Liver (tissue), 9 donors: ENCODE data around the gene TIMM17A. TPM values are rescaled to one million over a fixed set of nuclear protein-coding genes. Genes with fewer than 3 reads are reported as not detected.
"Not testable (repeated sequence)": the region's sequence is repeated elsewhere in the genome, so short reads cannot be mapped to it uniquely, and the experiment has no call there.

Experiments used
- DNase-seq: peaks from one replicate; pipeline ENCODE4 v3.0.0-alpha.2; 2017; ENCODE audit warnings: low spot score
- H3K27ac ChIP-seq, 2 donors: one replicate each; pipeline ENCODE4 v1.7.0; 2013; ENCODE audit warnings: inconsistent platforms in 2 of 2, low read length in 2 of 2, control low read depth in 1 of 2, low read depth in 1 of 2, mild to moderate bottlenecking in 1 of 2
- H3K27me3 ChIP-seq, 4 donors: one replicate each; pipeline versions ENCODE4 v1.6.1 to v1.7.0; 2013; ENCODE audit warnings: low read length in 3 of 4, inconsistent platforms in 1 of 4, mild to moderate bottlenecking in 1 of 4, moderate library complexity in 1 of 4; ENCODE audit not compliant: control insufficient read depth in 4 of 4, insufficient read depth in 4 of 4
- H3K36me3 ChIP-seq, 4 donors: one replicate each; pipeline versions ENCODE4 v1.6.1 to v1.7.0; 2013; ENCODE audit warnings: low read length in 3 of 4, mild to moderate bottlenecking in 3 of 4, low read depth in 1 of 4, moderate library complexity in 1 of 4; ENCODE audit not compliant: control insufficient read depth in 4 of 4, insufficient read depth in 3 of 4
- H3K4me1 ChIP-seq, 4 donors: one replicate each; pipeline versions ENCODE4 v1.6.1 to v1.7.0; 2013; ENCODE audit warnings: low read length in 3 of 4, mild to moderate bottlenecking in 3 of 4, moderate library complexity in 1 of 4; ENCODE audit not compliant: control insufficient read depth in 4 of 4, insufficient read depth in 4 of 4
- H3K4me3 ChIP-seq, 3 donors: one replicate each; pipeline versions ENCODE4 v1.6.1 to v1.7.0; 2013; ENCODE audit warnings: low read length in 3 of 3, control low read depth in 1 of 3, low read depth in 1 of 3, mild to moderate bottlenecking in 1 of 3
- H3K9ac ChIP-seq, 2 donors: one replicate each; pipeline ENCODE4 v1.7.0; 2013; ENCODE audit warnings: low read length in 2 of 2, mild to moderate bottlenecking in 2 of 2, moderate library complexity in 2 of 2, control low read depth in 1 of 2, low read depth in 1 of 2
- H3K9me3 ChIP-seq, 4 donors: one replicate each; pipeline versions ENCODE4 v1.6.1 to v1.7.0; 2013; ENCODE audit warnings: low read length in 3 of 4; ENCODE audit not compliant: control insufficient read depth in 4 of 4
- ATF3 ChIP-seq: IDR thresholded peaks from 2 replicates; pipeline ENCODE4 v1.6.1; 2016; ENCODE audit warnings: antibody characterized with exemption
- EGR1 ChIP-seq, 2 donors: IDR thresholded peaks; 2 replicates each; pipeline ENCODE4 v1.6.1; 2016 to 2018; ENCODE audit warnings: antibody characterized with exemption in 2 of 2, low read depth in 2 of 2
- FOXA1 ChIP-seq: IDR thresholded peaks from 2 replicates; pipeline ENCODE4 v1.6.1; 2016; ENCODE audit warnings: antibody characterized with exemption
- FOXA2 ChIP-seq: IDR thresholded peaks from 2 replicates; pipeline ENCODE4 v1.6.1; 2016; ENCODE audit warnings: antibody characterized with exemption
- GABPA ChIP-seq, 2 donors: IDR thresholded peaks in 1 of 2; conservative IDR thresholded peaks in 1 of 2; 2 replicates each; pipeline ENCODE4 v1.6.1; 2016; ENCODE audit warnings: antibody characterized with exemption in 2 of 2, mild to moderate bottlenecking in 1 of 2, moderate library complexity in 1 of 2
- HNF4A ChIP-seq, 2 donors: conservative IDR thresholded peaks; 2 replicates each; pipeline ENCODE4 v1.6.1; 2016; ENCODE audit warnings: antibody characterized with exemption in 2 of 2, mild to moderate bottlenecking in 2 of 2
- HNF4G ChIP-seq: IDR thresholded peaks from 2 replicates; pipeline ENCODE4 v1.6.1; 2016; ENCODE audit warnings: antibody characterized with exemption
- JUND ChIP-seq, 2 donors: IDR thresholded peaks; 2 replicates each; pipeline ENCODE4 v1.6.1; 2016; ENCODE audit warnings: antibody characterized with exemption in 2 of 2
- MAX ChIP-seq: IDR thresholded peaks from 2 replicates; pipeline ENCODE4 v1.6.1; 2016; ENCODE audit warnings: antibody characterized with exemption
- NR2F2 ChIP-seq: IDR thresholded peaks from 2 replicates; pipeline ENCODE4 v1.6.1; 2016; ENCODE audit warnings: antibody characterized with exemption
- RAD21 ChIP-seq, 2 donors: IDR thresholded peaks; 2 replicates each; pipeline ENCODE4 v1.6.1; 2016; ENCODE audit warnings: antibody characterized with exemption in 2 of 2, mild to moderate bottlenecking in 2 of 2
- REST ChIP-seq: IDR thresholded peaks from 2 replicates; pipeline ENCODE4 v1.6.1; 2016; ENCODE audit warnings: antibody characterized with exemption, mild to moderate bottlenecking
- SP1 ChIP-seq: IDR thresholded peaks from 2 replicates; pipeline ENCODE4 v1.6.1; 2018; ENCODE audit warnings: antibody characterized with exemption, mild to moderate bottlenecking
- TAF1 ChIP-seq: conservative IDR thresholded peaks from 2 replicates; pipeline ENCODE4 v1.6.1; 2016; ENCODE audit warnings: antibody characterized with exemption, mild to moderate bottlenecking
- YY1 ChIP-seq: IDR thresholded peaks from 2 replicates; pipeline ENCODE4 v1.6.1; 2016; ENCODE audit warnings: antibody characterized with exemption, mild to moderate bottlenecking
- ZBTB33 ChIP-seq: IDR thresholded peaks from 2 replicates; pipeline ENCODE4 v1.6.1; 2016; ENCODE audit warnings: antibody characterized with exemption
- WGBS: extraction: QIAGEN DNeasy Blood & Tissue Kit; methylation state at CpG from one replicate; pipeline ENCODE4 v1.1.7; 2013; 5-methylcytosine and 5-hydroxymethylcytosine counted together
- polyA plus RNA-seq, 2 donors: library from polyadenylated mRNA; stranded (reverse) in 1 of 2; unstranded in 1 of 2; fragments of 200-250 nt in 1 of 2; fragments of >200 nt in 1 of 2; fragmentation: Nextera tagmentation in 1 of 2; extraction: Ambion mirVana in 1 of 2; gene quantifications; one replicate each; pipeline versions ENCODE4 v1.2.1 to v1.2.3, GENCODE V29; 2013 to 2015
- total RNA-seq, 2 donors: library from RNA; depleted of rRNA; stranded (reverse); fragments of >200 nt; gene quantifications; one replicate each; pipeline ENCODE4 v1.2.3, GENCODE V29; 2014
- TF ChIP-seq, protein P1 (sequence below): fragments of 150-350 bp; IDR thresholded peaks from 2 replicates; pipeline ENCODE4 v1.5.1; 2017; ENCODE audit warnings: improper control_type of control experiment, low read depth, low read length; ENCODE audit not compliant: missing input control
- donor health status: healthy.
- donor health status: healthy.
- donor health status: healthy.
- donor health status: healthy.
- donor health status: healthy.

TIMM17A gene
- total and polyA plus RNA-seq, 4 donors: 21.1 to 72.1 (median 51.0) TPM

DNA sequence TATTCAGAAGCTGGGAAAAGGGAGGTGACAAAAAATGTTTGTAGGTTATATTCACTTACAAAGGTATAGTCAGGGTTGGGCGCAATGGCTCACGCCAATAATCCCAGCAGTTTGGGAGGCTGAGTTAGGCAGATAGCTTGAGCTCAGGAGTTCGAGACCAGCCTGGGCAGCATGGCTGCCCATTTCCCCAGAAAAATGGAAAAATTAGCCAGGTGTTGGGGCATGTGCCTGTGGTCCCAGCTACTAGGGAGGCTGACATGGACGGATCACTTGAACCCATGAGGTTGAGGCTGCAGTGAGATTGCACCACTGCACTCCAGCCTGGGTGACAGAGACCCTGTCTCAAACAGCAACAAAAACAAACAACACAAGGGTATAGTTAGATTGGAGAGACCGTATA, 3.0 kb downstream of the TIMM17A start:
- DNase-seq: no peak

DNA sequence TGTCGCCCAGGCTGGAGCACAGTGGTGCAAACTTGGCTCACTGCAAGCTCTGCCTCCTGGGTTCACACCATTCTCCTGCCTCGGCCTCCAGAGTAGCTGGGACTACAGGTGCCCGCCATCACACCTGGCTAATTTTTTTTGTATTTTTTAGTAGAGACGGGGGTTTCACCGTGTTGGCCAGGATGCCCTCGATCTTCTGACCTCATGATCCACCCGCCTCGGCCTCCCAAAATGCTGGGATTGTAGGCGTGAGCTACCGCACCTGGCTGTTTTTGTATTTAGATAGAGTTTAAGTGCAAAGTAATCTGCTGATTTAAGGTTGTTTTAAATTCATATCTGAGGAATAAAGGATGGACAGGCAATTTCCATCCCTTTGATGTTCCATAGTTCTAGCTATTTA, 7.1 kb downstream of the TIMM17A start:
- H3K27ac ChIP-seq: not testable (repeated sequence)

More for the DNA sequence above, 3.0 kb downstream of the TIMM17A start:
- 96% methylated on average over 5 of the region's 5 CpGs for WGBS
- Histone ChIP-seq H3K9ac (no peak overlapping the region), H3K9me3 (no peaks in the 10 kb centered on the region), H3K27me3 (no peaks in the 10 kb centered on the region), H3K27ac (no peak overlapping the region), H3K4me1 (peaks cover 0 to 21% (median 11%) of the 10 kb centered on the region in 4 donors), H3K36me3 (peaks cover 14 to 41% (median 30%) of the 10 kb centered on the region in 4 donors), H3K4me3 (no peak overlapping the region)
- no peak for TF ChIP-seq FOXA2
- TF ChIP-seq TAF1: no peak
- TF ChIP-seq HNF4A (conservative IDR thresholded peaks at IDR 0.05): no peak
- no peak for TF ChIP-seq FOXA1
- TF ChIP-seq RAD21 (IDR thresholded peaks at IDR 0.05): no peak
- no peak for TF ChIP-seq EGR1 (IDR thresholded peaks at IDR 0.05; ENCODE audit: low read depth in 2 of 2)
- TF ChIP-seq NR2F2: no peak
- no peak for TF ChIP-seq ZBTB33
- TF ChIP-seq HNF4G: no peak
- TF ChIP-seq ATF3: no peak
- TF ChIP-seq SP1: no peak
- no peak for TF ChIP-seq JUND (IDR thresholded peaks at IDR 0.05)
- TF ChIP-seq, protein P1, sequence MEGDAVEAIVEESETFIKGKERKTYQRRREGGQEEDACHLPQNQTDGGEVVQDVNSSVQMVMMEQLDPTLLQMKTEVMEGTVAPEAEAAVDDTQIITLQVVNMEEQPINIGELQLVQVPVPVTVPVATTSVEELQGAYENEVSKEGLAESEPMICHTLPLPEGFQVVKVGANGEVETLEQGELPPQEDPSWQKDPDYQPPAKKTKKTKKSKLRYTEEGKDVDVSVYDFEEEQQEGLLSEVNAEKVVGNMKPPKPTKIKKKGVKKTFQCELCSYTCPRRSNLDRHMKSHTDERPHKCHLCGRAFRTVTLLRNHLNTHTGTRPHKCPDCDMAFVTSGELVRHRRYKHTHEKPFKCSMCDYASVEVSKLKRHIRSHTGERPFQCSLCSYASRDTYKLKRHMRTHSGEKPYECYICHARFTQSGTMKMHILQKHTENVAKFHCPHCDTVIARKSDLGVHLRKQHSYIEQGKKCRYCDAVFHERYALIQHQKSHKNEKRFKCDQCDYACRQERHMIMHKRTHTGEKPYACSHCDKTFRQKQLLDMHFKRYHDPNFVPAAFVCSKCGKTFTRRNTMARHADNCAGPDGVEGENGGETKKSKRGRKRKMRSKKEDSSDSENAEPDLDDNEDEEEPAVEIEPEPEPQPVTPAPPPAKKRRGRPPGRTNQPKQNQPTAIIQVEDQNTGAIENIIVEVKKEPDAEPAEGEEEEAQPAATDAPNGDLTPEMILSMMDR: no peak
- no peak for TF ChIP-seq GABPA (IDR thresholded peaks at IDR 0.05 in 1 of 2, conservative IDR thresholded peaks at IDR 0.05 in 1 of 2)
- no peak for TF ChIP-seq MAX
- no peak for TF ChIP-seq YY1

DNA sequence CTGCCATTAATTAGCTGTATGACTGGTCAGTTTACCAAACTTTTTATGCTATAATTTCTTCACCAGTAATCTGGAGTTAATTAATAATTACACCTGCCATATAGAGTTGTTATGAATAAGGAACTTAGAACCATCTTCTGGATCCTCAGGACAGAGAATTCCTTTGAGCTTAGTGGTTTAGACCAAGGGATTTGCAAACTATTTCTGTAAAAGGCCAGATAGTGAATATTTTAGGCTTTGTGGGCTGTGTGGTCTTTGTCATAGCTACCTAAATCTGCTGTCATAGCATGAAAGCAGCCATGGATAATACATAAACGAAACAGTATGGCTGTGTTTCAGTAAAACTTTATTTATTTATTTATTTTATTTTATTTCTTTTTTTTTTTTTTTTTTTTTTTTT, 9.0 kb downstream of the TIMM17A start:
- 91% methylated on average over 1 of the region's 1 CpG for WGBS
- TF ChIP-seq REST: no peak
- TF ChIP-seq SP1: no peak
- TF ChIP-seq ZBTB33: no peak
- TF ChIP-seq NR2F2: no peak
- TF ChIP-seq MAX: no peak
- H3K27ac ChIP-seq: no peak overlapping the region
- H3K36me3 ChIP-seq: peaks cover 17 to 66% (median 57%) of the 10 kb centered on the region in 4 donors
- no peak overlapping the region for H3K9ac ChIP-seq
- H3K27me3 ChIP-seq: no peaks in the 10 kb centered on the region
- DNase-seq: no peak
- no peaks in the 10 kb centered on the region for H3K9me3 ChIP-seq
- H3K4me3 ChIP-seq: no peak overlapping the region
- no peaks in the 10 kb centered on the region for H3K4me1 ChIP-seq

More for the DNA sequence above, 7.1 kb downstream of the TIMM17A start:
- WGBS: 94% methylated on average over 10 of the region's 10 CpGs
- not testable (repeated sequence) for DNase-seq, H3K4me1 ChIP-seq, H3K4me3 ChIP-seq, H3K9ac ChIP-seq, H3K9me3 ChIP-seq, H3K27me3 ChIP-seq
- peaks cover 20 to 69% (median 56%) of the 10 kb centered on the region in 4 donors for H3K36me3 ChIP-seq
